Neural crest cell (in vitro differentiated cells): Measurements from ENCODE around the gene IFT122. TPM values are rescaled to one million over a fixed set of nuclear protein-coding genes. Genes with fewer than 3 reads are reported as not detected.
"Not testable (repeated sequence)": the region's sequence is repeated elsewhere in the genome, so short reads cannot be mapped to it uniquely, and the experiment has no call there.

Experiments used
- DNase-seq: peaks from one replicate; pipeline ENCODE4 v3.0.0; 2021; ENCODE audit warnings: low read depth, mixed read lengths, low spot score
- H3K27ac Mint-ChIP-seq: one replicate; pipeline ENCODE4 v1.8.0; 2021; ENCODE audit warnings: mild to moderate bottlenecking, mixed read lengths; ENCODE audit not compliant: unreplicated experiment
- H3K27me3 Mint-ChIP-seq: 2 replicates; pipeline ENCODE4 v1.8.0; 2021; ENCODE audit warnings: low read depth, mild to moderate bottlenecking, mixed read lengths
- H3K36me3 Mint-ChIP-seq: 2 replicates; pipeline ENCODE4 v1.8.0; 2021; ENCODE audit warnings: low read depth, mild to moderate bottlenecking, mixed read lengths
- H3K4me1 Mint-ChIP-seq: 2 replicates; pipeline ENCODE4 v1.8.0; 2021; ENCODE audit warnings: mixed read lengths
- H3K4me3 Mint-ChIP-seq: one replicate; pipeline ENCODE4 v1.8.0; 2021; ENCODE audit warnings: mild to moderate bottlenecking, mixed read lengths
- H3K9me3 Mint-ChIP-seq: 2 replicates; pipeline ENCODE4 v1.8.0; 2021; ENCODE audit warnings: mixed read lengths
- total RNA-seq: library from RNA; stranded (reverse); gene quantifications from 2 replicates; pipeline ENCODE4 v1.2.1, GENCODE V29; 2021
- TF ChIP-seq, protein P1 (sequence below): fragments of 200-600 bp; sonication (generic); conservative IDR thresholded peaks from 2 replicates; pipeline ENCODE4 v1.5.0; 2021; ENCODE audit warnings: antibody characterized with exemption, mild to moderate bottlenecking

IFT122 gene
- total RNA-seq, 1 donor from 2014 or later, result 44.9 TPM

- DNase-seq, result no peak
- H3K36me3 Mint-ChIP-seq, result no peaks in the 10 kb centered on the region
- H3K4me3 Mint-ChIP-seq, result no peak overlapping the region
- peaks cover 3% of the 10 kb centered on the region for H3K4me1 Mint-ChIP-seq
- TF ChIP-seq, protein P1, sequence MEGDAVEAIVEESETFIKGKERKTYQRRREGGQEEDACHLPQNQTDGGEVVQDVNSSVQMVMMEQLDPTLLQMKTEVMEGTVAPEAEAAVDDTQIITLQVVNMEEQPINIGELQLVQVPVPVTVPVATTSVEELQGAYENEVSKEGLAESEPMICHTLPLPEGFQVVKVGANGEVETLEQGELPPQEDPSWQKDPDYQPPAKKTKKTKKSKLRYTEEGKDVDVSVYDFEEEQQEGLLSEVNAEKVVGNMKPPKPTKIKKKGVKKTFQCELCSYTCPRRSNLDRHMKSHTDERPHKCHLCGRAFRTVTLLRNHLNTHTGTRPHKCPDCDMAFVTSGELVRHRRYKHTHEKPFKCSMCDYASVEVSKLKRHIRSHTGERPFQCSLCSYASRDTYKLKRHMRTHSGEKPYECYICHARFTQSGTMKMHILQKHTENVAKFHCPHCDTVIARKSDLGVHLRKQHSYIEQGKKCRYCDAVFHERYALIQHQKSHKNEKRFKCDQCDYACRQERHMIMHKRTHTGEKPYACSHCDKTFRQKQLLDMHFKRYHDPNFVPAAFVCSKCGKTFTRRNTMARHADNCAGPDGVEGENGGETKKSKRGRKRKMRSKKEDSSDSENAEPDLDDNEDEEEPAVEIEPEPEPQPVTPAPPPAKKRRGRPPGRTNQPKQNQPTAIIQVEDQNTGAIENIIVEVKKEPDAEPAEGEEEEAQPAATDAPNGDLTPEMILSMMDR, result no peak
- H3K27me3 Mint-ChIP-seq, result no peaks in the 10 kb centered on the region
- H3K27ac Mint-ChIP-seq, result no peak overlapping the region
- H3K9me3 Mint-ChIP-seq, result no peaks in the 10 kb centered on the region
These were observed 99.2 kb downstream of the IFT122 start for GRCh38 chr3:129539206-129539605.

GRCh38 chr3:129540776-129541516 lies 100.9 kb downstream of the IFT122 start:
- Mint-ChIP-seq H3K27ac (peak overlapping the region; percentile 71), H3K4me1 (no peaks in the 10 kb centered on the region), H3K36me3 (no peaks in the 10 kb centered on the region), H3K4me3 (no peak overlapping the region), H3K9me3 (no peaks in the 10 kb centered on the region), H3K27me3 (no peaks in the 10 kb centered on the region)
- TF ChIP-seq, protein P1, result no peak
- DNase-seq, result no peak

DNA sequence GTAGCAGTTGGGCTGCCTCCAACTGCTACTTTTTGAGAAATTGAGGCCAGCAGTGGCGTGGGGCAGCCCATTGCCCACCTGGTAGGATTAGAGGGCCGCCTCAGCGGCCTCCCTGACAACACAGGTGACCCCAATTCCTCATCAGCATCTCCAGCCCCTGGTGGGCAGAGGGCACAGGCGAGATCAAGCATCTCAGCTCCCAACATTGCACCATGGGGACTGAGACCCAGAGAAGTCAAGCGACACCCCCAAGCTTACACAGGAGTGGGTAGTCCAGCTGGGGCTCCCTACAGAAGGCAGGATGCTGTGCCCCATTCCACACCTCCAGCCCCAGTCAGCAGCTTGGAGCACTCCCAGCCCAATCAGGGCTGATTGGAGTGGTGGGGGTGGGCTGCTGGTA lies 102.7 kb downstream of the IFT122 start:
- Mint-ChIP-seq H3K4me1 (no peaks in the 10 kb centered on the region), H3K9me3 (no peaks in the 10 kb centered on the region), H3K27me3 (no peaks in the 10 kb centered on the region), H3K4me3 (no peak overlapping the region), H3K36me3 (no peaks in the 10 kb centered on the region), H3K27ac (no peak overlapping the region)
- TF ChIP-seq, protein P1, result no peak
- DNase-seq, result no peak

- TF ChIP-seq, protein P1, result no peak
- no peak for DNase-seq
- no peaks in the 10 kb centered on the region for H3K4me1 Mint-ChIP-seq
- H3K27me3 Mint-ChIP-seq, result no peaks in the 10 kb centered on the region
- no peaks in the 10 kb centered on the region for H3K36me3 Mint-ChIP-seq
- H3K27ac Mint-ChIP-seq, result peak within 1 kb of the TSS; percentile 62
- H3K9me3 Mint-ChIP-seq, result no peaks in the 10 kb centered on the region
- H3K4me3 Mint-ChIP-seq, result no peak within 1 kb of the TSS
These were observed 103.2 kb downstream of the IFT122 start, which contains the start of gene H1-8 for GRCh38 chr3:129543156-129543790. H1-8 (plus strand) TSS chr3:129543175; CDS start chr3:129543219, 44 bp downstream.

DNA sequence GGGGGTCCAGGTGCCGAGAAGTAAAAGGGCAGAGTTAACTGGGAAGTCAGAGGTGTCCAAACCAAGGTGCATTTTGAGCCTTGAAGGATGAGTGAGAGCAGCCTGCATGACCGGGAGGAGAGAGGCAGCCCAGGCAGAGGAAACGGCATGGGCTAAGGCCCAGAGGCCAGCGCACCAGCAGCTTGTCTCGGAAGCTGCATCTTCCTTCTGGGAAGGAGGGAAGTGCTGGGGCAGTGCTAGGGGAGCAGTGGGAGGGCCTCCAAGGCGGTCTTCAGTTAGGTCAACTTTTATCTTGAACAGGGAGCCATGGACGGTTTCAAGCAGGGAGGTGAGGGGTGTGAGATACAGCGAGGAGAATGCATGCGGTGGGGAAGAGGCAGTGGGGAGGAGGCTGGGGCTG lies 104.0 kb downstream of the IFT122 start:
- TF ChIP-seq, protein P1, result no peak
- no peak overlapping the region for H3K4me3 Mint-ChIP-seq
- no peaks in the 10 kb centered on the region for H3K27me3 Mint-ChIP-seq
- no peaks in the 10 kb centered on the region for H3K4me1 Mint-ChIP-seq
- H3K36me3 Mint-ChIP-seq, result no peaks in the 10 kb centered on the region
- DNase-seq, result no peak
- peak overlapping the region; percentile 4 for H3K27ac Mint-ChIP-seq
- no peaks in the 10 kb centered on the region for H3K9me3 Mint-ChIP-seq

DNA sequence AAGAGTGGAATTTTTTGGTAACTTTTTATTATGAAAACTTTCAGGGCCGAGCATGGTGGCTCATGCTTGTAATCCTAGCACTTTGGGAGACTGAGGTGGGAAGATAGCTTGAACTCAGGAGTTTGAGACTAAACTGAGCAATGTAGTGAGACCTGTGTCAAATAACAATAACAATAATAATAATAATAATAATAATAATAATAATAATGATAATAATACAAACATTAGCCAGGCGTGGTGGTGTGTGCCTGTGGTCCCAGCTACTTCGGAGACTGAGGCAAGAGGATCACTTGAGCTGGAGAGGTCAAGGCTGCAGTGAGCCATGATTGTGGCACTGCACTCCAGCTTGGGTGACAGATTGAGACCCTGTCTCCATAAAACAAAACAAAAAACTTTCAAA lies 105.9 kb downstream of the IFT122 start:
- not testable (repeated sequence) for H3K36me3 Mint-ChIP-seq, H3K4me1 Mint-ChIP-seq, DNase-seq, H3K27me3 Mint-ChIP-seq, H3K4me3 Mint-ChIP-seq, H3K27ac Mint-ChIP-seq, H3K9me3 Mint-ChIP-seq
